GM18858 (cell line): ENCODE results near the gene GRK5.
A peak's percentile ranks its signal among the peaks of the same experiment; 100 is the strongest.

Source experiments
- ATAC-seq: cut with Tn5 transposase; IDR thresholded peaks from one replicate; pipeline ENCODE4 v1.9.1; 2021; ENCODE audit not compliant: unreplicated experiment

GRK5 gene

GRCh38 chr10:119197921-119198320, 9.4 kb upstream of the GRK5 start:
- no peak for ATAC-seq

GRCh38 chr10:119198438-119198837, 8.9 kb upstream of the GRK5 start:
- ATAC-seq, result no peak

GRCh38 chr10:119199231-119199992, 8.0 kb upstream of the GRK5 start:
- ATAC-seq, result no peak

GRCh38 chr10:119201233-119201632, 6.1 kb upstream of the GRK5 start:
- ATAC-seq, result no peak

- ATAC-seq, result no peak
Observed at GRCh38 chr10:119203006-119203405, 4.4 kb upstream of the GRK5 start.

- no peak for ATAC-seq
Observed at GRCh38 chr10:119205894-119206602, 1.3 kb upstream of the GRK5 start.

GRCh38 chr10:119206603-119207365, 587 bp upstream of the GRK5 start:
- ATAC-seq, result peak; percentile 39

GRCh38 chr10:119207713-119208552, 562 bp downstream of the GRK5 start:
- no peak for ATAC-seq

GRCh38 chr10:119208553-119208940, 1.2 kb downstream of the GRK5 start:
- ATAC-seq, result no peak

- no peak for ATAC-seq
Observed at GRCh38 chr10:119209035-119209735, 1.8 kb downstream of the GRK5 start.

GRCh38 chr10:119209736-119210355, 2.5 kb downstream of the GRK5 start:
- ATAC-seq, result no peak

- no peak for ATAC-seq
Observed at GRCh38 chr10:119210633-119211032, 3.3 kb downstream of the GRK5 start.

- ATAC-seq, result no peak
Observed at GRCh38 chr10:119211176-119211575, 3.8 kb downstream of the GRK5 start.

- ATAC-seq, result no peak
Observed at GRCh38 chr10:119211625-119212441, 4.5 kb downstream of the GRK5 start.

- no peak for ATAC-seq
Observed at GRCh38 chr10:119215371-119215770, 8.0 kb downstream of the GRK5 start.

- ATAC-seq, result no peak
Observed at GRCh38 chr10:119216127-119216526, 8.8 kb downstream of the GRK5 start.

GRCh38 chr10:119217401-119217800, 10.0 kb downstream of the GRK5 start:
- no peak for ATAC-seq

GRCh38 chr10:119217991-119218490, 10.7 kb downstream of the GRK5 start:
- no peak for ATAC-seq

- ATAC-seq, result no peak
Observed at GRCh38 chr10:119219871-119220270, 12.5 kb downstream of the GRK5 start.
